ENCODE results near the gene ZSWIM4. TPM values are rescaled to one million over a fixed set of nuclear protein-coding genes. Genes with fewer than 3 reads are reported as not detected.

The ZSWIM4 gene
- total and polyA plus RNA-seq, 9 donors: 1.5 to 6.1 (median 4.5) TPM

DNA sequence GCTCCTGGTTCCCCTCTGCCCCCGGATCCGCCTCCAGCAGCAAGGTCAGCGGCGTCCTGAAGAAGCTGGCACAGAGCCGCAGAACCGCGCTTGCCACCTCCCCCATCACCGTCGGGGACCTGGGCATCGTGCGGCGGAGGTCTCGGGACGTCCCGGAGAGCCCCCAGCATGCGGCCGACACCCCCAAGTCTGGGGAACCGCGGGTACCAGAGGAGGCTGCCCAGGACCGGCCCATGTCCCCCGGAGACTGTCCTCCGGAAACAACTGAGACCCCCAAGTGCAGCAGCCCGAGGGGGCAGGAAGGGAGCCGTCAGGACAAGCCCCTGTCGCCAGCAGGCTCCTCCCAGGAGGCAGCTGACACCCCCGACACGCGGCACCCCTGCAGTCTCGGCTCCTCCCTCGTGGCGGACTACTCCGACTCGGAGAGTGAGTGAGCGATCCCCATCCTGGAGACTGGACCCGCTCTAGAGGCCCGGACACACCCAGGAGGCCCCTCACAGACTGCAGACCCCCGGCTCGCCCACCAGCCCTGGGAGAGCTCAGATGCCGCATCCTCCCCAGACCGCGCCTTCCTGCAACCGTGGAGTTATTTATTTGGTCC lies 32.5 kb upstream of the ZSWIM4 start:
- no peak for DNase-seq
- no peaks in the 10 kb centered on the region for H3K27me3 ChIP-seq (ENCODE audit: control insufficient read depth, insufficient read depth, low read length)
- WGBS (ENCODE audit: insufficient coverage): 86% methylated on average over 35 of the region's 42 CpGs
- peaks cover 46% of the 10 kb centered on the region for H3K36me3 ChIP-seq (ENCODE audit: control insufficient read depth, insufficient read depth, low read length)
- H3K27ac ChIP-seq (ENCODE audit: low read length): no peak overlapping the region
- H3K4me1 ChIP-seq (ENCODE audit: control insufficient read depth, insufficient read depth, low read length): peaks cover 15% of the 10 kb centered on the region
- H3K4me3 ChIP-seq (ENCODE audit: low read length): no peak overlapping the region
- no peaks in the 10 kb centered on the region for H3K9me3 ChIP-seq (replicated peaks; ENCODE audit: control insufficient read depth, low read depth, low read length)

DNA sequence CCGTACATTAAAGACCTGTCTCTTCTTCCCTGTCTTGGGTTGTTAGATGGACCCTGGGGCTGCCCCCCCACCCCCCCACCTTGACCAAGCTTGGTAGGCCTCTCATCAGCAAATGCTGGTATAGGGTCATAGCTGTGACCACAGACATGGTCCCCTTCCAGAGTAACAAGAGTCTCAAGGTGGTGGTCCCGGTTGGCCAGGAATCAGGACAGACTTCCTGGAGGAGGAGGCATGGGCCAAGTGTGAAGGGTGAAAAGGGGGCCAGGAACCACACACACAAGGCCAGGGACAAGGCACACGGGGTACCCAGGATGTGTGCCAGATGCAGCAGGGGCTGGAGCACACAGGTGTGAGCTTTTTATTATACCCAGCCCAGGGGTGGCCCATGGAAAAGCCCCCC lies 32.0 kb upstream of the ZSWIM4 start:
- Histone ChIP-seq H3K27me3 (ENCODE audit: control insufficient read depth, insufficient read depth, low read length) (no peaks in the 10 kb centered on the region), H3K27ac (ENCODE audit: low read length) (no peak overlapping the region), H3K9me3 (replicated peaks; ENCODE audit: control insufficient read depth, low read depth, low read length) (no peaks in the 10 kb centered on the region), H3K4me3 (ENCODE audit: low read length) (no peak overlapping the region), H3K36me3 (ENCODE audit: control insufficient read depth, insufficient read depth, low read length) (peaks cover 44% of the 10 kb centered on the region), H3K4me1 (ENCODE audit: control insufficient read depth, insufficient read depth, low read length) (peaks cover 15% of the 10 kb centered on the region)
- 94% methylated on average over 2 of the region's 3 CpGs for WGBS (ENCODE audit: insufficient coverage)
- DNase-seq: no peak

DNA sequence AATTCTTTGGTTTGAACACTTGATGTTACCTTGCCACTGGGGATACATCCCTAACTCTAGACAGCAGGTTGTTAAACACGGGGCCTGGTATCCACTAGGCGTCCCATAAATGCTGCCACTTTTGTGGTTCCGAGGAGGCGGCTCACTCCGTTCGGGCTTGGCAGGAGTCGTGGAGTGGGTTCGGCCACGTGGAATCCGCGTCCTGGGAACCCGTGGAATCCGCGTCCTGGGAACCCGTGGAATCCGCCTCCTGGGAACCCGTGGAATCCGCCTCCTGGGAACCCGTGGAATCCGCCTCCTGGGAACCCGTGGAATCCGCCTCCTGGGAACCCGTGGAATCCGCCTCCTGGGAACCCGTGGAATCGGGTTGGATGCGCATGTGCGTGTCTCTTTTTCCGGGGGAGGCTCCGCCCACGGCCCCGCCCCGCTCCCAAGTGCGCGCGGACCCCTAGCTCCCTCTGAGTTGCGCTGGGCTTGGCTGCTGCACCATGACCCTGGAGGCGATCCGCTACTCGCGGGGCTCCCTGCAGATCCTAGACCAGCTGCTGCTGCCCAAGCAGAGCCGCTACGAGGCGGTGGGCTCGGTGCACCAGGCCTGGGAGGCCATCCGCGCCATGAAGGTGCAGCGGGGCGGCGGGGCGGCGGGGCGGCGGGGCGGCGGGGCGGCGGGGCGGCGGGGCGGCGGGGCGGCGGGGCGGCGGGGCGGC lies 31.0 kb upstream of the ZSWIM4 start, which contains the start of gene MRI1:
Gene MRI1, plus strand, starts transcription at position 422 of the 707 bp plus-strand sequence. Its CDS starts 67 bp downstream, at position 489.
- peak within 1 kb of the TSS; percentile 63 for H3K4me3 ChIP-seq (ENCODE audit: low read length)
- DNase-seq: peak; percentile 85
- H3K27ac ChIP-seq (ENCODE audit: low read length): peak within 1 kb of the TSS; percentile 64
- H3K4me1 ChIP-seq (ENCODE audit: control insufficient read depth, insufficient read depth, low read length): peaks cover 15% of the 10 kb centered on the region
- no peaks in the 10 kb centered on the region for H3K9me3 ChIP-seq (replicated peaks; ENCODE audit: control insufficient read depth, low read depth, low read length)
- under 1% methylated on average over 40 of the region's 67 CpGs for WGBS (ENCODE audit: insufficient coverage)
- no peaks in the 10 kb centered on the region for H3K27me3 ChIP-seq (ENCODE audit: control insufficient read depth, insufficient read depth, low read length)
- H3K36me3 ChIP-seq (ENCODE audit: control insufficient read depth, insufficient read depth, low read length): peaks cover 45% of the 10 kb centered on the region

DNA sequence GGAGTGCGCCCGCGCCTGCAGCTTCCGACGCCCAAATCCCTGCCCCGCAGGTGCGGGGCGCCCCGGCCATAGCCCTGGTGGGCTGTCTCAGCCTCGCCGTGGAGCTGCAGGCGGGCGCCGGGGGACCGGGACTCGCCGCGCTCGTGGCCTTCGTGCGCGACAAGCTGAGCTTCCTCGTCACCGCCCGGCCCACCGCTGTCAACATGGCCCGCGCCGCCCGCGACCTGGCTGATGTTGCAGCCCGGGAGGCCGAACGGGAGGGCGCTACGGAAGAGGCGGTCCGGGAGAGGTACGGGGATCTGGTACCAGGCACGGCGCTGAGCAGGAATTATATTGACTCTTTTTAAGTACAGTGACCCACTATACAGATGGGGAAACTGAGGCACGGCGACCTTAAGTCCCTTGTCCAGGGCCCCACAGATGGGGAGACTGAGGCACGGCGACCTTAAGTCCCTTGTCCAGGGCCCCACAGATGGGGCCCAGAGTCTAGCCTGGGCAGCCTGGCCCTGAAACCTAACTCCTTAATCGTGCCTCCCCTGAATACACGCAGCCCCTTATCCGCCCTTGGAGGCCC lies 30.3 kb upstream of the ZSWIM4 start:
- Histone ChIP-seq H3K4me3 (ENCODE audit: low read length) (peak overlapping the region; percentile 63), H3K9me3 (replicated peaks; ENCODE audit: control insufficient read depth, low read depth, low read length) (no peaks in the 10 kb centered on the region), H3K27ac (ENCODE audit: low read length) (peak overlapping the region; percentile 42), H3K4me1 (ENCODE audit: control insufficient read depth, insufficient read depth, low read length) (peaks cover 15% of the 10 kb centered on the region), H3K27me3 (ENCODE audit: control insufficient read depth, insufficient read depth, low read length) (no peaks in the 10 kb centered on the region), H3K36me3 (ENCODE audit: control insufficient read depth, insufficient read depth, low read length) (peaks cover 46% of the 10 kb centered on the region)
- WGBS (ENCODE audit: insufficient coverage): 1% methylated on average over 42 of the region's 48 CpGs
- DNase-seq: no peak

DNA sequence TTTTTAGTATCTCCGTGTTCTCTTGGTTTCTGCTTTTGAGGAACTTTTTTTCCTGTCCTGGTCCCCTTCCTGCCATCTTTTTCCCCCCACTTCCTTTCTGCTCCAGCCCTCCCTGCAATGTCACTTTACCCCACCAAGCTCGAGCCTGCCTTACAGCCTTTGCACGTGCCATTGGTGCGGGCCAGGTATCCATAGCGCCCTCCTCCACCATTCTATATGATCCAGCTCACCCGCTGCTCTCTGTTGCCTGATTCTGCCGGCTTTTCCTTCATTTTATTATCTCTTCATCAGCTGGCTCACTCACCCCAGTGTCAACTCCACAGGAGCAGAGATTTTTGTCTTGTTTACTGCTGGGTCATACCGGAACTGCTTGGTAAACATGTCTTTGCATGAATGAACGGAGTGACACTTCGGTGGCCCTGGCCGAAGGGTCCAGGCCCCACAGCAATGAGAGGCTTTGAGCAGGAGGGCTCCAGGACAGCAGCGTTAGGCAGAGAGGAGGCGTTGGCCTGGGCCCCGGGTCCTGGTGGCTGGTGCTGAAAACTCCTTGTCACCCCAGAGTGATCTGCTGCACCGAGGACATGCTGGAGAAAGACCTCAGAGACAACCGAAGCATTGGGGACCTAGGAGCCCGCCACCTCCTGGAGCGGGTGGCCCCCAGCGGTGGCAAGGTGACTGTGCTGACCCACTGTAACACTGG lies 29.7 kb upstream of the ZSWIM4 start:
- no peak for DNase-seq
- WGBS (ENCODE audit: insufficient coverage): 39% methylated on average over 17 of the region's 19 CpGs
- peak overlapping the region; percentile 42 for H3K27ac ChIP-seq (ENCODE audit: low read length)

DNA sequence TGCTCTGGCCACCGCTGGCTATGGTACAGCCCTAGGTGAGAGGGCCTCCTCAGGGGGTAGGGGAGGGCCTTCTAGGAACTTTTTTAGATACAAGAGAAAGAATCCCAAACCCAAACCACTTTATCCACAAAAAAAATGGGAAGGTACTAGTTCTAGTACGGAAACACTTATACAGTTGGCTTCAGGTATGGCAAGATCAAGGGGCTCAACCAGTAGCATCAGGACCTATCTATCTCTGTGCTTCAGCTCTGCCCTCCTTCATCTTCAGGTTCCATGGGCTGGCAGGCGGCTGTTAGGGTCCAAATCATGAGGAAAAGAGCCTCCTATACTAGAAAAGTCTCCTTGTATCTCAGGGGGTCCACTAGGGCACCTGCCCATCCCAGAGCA lies 29.2 kb upstream of the ZSWIM4 start:
- DNase-seq: no peak
- Histone ChIP-seq H3K9me3 (replicated peaks; ENCODE audit: control insufficient read depth, low read depth, low read length) (no peaks in the 10 kb centered on the region), H3K4me1 (ENCODE audit: control insufficient read depth, insufficient read depth, low read length) (peaks cover 15% of the 10 kb centered on the region), H3K4me3 (ENCODE audit: low read length) (no peak overlapping the region), H3K27ac (ENCODE audit: low read length) (no peak overlapping the region), H3K36me3 (ENCODE audit: control insufficient read depth, insufficient read depth, low read length) (peaks cover 45% of the 10 kb centered on the region), H3K27me3 (ENCODE audit: control insufficient read depth, insufficient read depth, low read length) (no peaks in the 10 kb centered on the region)
- 100% methylated on average over 1 of the region's 3 CpGs for WGBS (ENCODE audit: insufficient coverage)

More for the DNA sequence above, 29.7 kb upstream of the ZSWIM4 start:
- Histone ChIP-seq H3K4me1 (ENCODE audit: control insufficient read depth, insufficient read depth, low read length) (peaks cover 15% of the 10 kb centered on the region), H3K27me3 (ENCODE audit: control insufficient read depth, insufficient read depth, low read length) (no peaks in the 10 kb centered on the region), H3K36me3 (ENCODE audit: control insufficient read depth, insufficient read depth, low read length) (peaks cover 45% of the 10 kb centered on the region), H3K4me3 (ENCODE audit: low read length) (peak overlapping the region; percentile 63), H3K9me3 (replicated peaks; ENCODE audit: control insufficient read depth, low read depth, low read length) (no peaks in the 10 kb centered on the region)

DNA sequence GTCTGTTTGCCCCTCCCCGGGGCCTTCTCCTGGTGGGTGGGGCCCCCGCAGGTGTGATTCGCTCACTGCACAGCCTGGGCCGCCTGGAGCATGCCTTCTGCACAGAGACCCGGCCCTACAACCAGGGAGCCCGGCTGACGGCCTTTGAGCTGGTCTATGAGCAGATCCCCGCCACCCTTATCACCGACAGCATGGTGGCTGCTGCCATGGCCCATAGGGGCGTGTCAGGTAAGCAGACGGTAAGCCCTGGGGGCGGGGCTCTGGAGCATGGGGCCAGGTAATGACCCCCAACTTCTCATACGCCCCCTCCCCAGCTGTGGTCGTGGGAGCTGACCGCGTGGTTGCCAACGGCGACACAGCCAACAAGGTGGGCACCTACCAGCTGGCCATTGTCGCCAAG lies 26.7 kb upstream of the ZSWIM4 start:
- no peaks in the 10 kb centered on the region for H3K9me3 ChIP-seq (replicated peaks; ENCODE audit: control insufficient read depth, low read depth, low read length)
- 88% methylated on average over 19 of the region's 19 CpGs for WGBS (ENCODE audit: insufficient coverage)
- no peak overlapping the region for H3K27ac ChIP-seq (ENCODE audit: low read length)
- DNase-seq: no peak
- H3K36me3 ChIP-seq (ENCODE audit: control insufficient read depth, insufficient read depth, low read length): peaks cover 39% of the 10 kb centered on the region
- H3K4me3 ChIP-seq (ENCODE audit: low read length): no peak overlapping the region
- H3K4me1 ChIP-seq (ENCODE audit: control insufficient read depth, insufficient read depth, low read length): peaks cover 15% of the 10 kb centered on the region
- no peaks in the 10 kb centered on the region for H3K27me3 ChIP-seq (ENCODE audit: control insufficient read depth, insufficient read depth, low read length)

DNA sequence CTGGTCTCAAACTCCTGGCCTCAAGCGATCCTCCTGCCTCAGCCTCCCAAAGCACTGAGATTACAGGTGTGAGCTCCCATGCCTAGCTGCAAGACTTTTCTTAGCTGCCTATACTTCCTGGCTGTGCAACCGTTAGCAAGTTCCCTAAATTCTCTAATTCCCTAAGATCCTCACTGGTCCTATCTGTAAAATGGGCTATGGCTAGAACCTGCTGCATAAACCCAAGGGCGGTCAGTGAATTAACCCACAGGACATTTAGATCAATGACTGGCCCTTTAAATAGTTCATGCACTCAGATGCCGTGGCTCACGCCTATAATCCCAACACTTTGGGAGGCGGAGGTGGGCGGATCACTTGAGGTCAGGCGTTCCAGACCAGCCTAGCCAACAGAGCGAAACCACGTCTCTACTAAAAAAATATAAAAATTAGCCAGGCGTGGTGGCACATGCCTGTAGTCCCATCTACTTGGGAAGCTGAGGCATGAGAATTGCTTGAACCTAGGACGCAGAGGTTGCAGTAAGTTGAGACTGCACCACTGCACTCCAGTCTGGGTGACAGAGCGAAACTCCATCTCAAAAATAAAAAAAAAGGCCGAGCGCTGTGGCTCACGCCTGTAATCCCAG lies 25.1 kb upstream of the ZSWIM4 start:
- peaks cover 39% of the 10 kb centered on the region for H3K36me3 ChIP-seq (ENCODE audit: control insufficient read depth, insufficient read depth, low read length)
- WGBS (ENCODE audit: insufficient coverage): 80% methylated on average over 9 of the region's 16 CpGs

DNA sequence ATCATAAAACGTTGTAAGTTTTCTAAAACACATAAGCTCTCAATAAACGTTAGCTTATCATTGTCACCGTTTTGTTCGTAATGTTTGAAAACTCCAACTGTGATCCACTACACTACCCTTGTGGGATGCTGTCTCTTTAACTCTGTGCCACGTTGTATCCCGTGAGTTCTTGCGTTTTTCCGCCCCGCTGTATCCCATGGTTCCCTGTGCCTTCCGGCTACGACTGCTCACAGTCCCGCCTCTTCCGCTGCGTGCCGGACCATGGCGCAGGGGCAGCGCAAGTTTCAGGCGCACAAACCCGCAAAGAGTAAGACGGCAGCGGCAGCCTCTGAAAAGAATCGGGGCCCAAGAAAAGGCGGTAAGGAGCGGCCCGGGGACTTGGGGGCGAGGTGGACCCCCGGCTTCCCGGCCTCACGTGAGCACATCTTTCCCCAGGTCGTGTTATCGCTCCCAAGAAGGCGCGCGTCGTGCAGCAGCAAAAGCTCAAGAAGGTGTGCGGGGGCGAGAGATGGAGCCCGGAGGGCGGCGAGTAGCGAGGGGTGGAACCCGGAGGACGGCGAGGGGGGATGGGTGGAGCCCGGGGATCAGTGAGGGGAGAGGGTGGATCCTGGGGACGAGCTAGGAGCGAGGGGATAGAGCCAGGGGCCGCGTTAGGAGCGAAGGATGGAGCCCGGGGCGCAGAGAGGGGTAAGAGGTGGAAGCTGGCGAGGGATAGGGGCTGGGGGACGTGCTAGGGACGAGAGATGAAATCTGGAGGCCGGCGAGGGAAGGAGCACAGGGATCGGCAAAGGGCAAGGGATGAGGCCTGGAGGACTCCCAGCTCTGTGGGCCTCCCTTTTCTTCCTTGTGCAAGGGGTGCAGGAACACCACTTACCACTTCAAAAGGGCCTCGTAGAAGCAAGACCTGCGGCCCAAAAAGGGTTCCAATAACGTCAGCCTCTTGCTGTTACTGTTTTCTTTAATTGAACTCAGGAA lies 20.7 kb upstream of the ZSWIM4 start, which contains the start of gene C19orf53:
Gene C19orf53, plus strand, starts transcription at position 240 of the 975 bp plus-strand sequence. Its CDS starts 22 bp downstream, at position 262.
- peak; percentile 98 for DNase-seq
- H3K27me3 ChIP-seq (ENCODE audit: control insufficient read depth, insufficient read depth, low read length): no peaks in the 10 kb centered on the region
- no peaks in the 10 kb centered on the region for H3K9me3 ChIP-seq (replicated peaks; ENCODE audit: control insufficient read depth, low read depth, low read length)
- H3K4me1 ChIP-seq (ENCODE audit: control insufficient read depth, insufficient read depth, low read length): peaks cover 11% of the 10 kb centered on the region
- peak within 1 kb of the TSS; percentile 94 for H3K27ac ChIP-seq (ENCODE audit: low read length)
- H3K36me3 ChIP-seq (ENCODE audit: control insufficient read depth, insufficient read depth, low read length): peaks cover 54% of the 10 kb centered on the region
- H3K4me3 ChIP-seq (ENCODE audit: low read length): peak within 1 kb of the TSS; percentile 96
- under 1% methylated on average over 50 of the region's 61 CpGs for WGBS (ENCODE audit: insufficient coverage)

More for the DNA sequence above, 25.1 kb upstream of the ZSWIM4 start:
- Histone ChIP-seq H3K27me3 (ENCODE audit: control insufficient read depth, insufficient read depth, low read length) (no peaks in the 10 kb centered on the region), H3K9me3 (replicated peaks; ENCODE audit: control insufficient read depth, low read depth, low read length) (no peaks in the 10 kb centered on the region), H3K27ac (ENCODE audit: low read length) (no peak overlapping the region), H3K4me3 (ENCODE audit: low read length) (no peak overlapping the region), H3K4me1 (ENCODE audit: control insufficient read depth, insufficient read depth, low read length) (peaks cover 10% of the 10 kb centered on the region)
- no peak for DNase-seq

Data from muscle of leg (tissue), 11 donors.